HG02943 (cell line): ENCODE measurements around the gene PAPOLB.

Source experiments
- ATAC-seq: cut with Tn5 transposase; IDR thresholded peaks from one replicate; pipeline ENCODE4 v1.9.1; 2021; ENCODE audit warnings: mild to moderate bottlenecking, low read depth, moderate library complexity; ENCODE audit not compliant: unreplicated experiment

The PAPOLB gene

DNA sequence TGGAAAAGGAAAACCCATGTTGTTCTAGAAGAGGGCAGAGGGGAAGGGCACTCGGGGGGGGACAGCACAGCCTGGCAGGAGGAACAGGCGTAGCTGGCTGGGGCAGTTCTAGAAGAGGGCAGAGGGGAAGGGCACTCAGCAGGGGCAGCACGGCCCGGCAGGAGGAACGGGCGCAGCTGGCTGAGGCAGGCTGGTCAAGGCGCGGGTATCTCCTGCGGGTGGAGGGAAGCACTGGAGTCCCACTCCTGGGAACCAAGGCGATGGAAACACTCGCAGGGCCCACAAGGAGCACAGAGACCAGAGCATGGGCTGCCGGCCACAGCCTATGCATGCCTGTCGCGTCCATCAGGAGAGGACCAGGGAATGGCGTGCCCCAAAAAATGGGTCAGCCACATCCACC is 36.7 kb downstream of the PAPOLB start:
- no peak for ATAC-seq

DNA sequence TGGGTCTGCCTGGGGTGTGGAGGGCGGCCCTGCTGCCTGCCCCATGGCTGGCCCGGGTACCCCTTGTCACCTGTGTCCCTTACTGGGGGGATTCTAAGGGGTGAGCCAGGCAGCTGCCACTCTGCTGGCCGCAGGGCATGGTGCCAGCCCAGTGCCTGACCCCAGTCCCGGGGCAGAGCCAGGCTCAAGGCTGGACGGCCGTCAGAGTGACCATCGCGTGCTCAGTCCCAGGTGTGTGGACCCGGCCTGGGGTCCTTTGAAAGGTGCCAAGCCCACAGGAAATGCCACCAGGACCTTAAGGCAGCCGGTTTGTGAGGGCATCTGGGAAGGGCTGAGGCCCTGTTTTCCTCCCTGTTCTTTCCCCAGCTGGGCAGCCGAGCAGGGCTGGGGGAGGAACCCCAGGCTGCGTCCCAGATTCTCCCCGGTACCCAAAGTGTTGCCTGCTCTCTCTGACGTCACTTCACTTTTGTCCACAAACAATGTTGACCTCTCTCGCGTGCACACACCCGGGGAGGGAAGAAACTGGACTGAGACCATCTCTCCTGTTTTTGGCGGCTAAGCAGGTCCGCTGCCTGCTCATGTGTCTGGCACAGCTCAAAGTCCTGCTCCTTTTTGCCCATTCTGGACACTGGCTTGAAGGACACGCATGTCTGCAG is 37.6 kb downstream of the PAPOLB start:
- ATAC-seq, result no peak

DNA sequence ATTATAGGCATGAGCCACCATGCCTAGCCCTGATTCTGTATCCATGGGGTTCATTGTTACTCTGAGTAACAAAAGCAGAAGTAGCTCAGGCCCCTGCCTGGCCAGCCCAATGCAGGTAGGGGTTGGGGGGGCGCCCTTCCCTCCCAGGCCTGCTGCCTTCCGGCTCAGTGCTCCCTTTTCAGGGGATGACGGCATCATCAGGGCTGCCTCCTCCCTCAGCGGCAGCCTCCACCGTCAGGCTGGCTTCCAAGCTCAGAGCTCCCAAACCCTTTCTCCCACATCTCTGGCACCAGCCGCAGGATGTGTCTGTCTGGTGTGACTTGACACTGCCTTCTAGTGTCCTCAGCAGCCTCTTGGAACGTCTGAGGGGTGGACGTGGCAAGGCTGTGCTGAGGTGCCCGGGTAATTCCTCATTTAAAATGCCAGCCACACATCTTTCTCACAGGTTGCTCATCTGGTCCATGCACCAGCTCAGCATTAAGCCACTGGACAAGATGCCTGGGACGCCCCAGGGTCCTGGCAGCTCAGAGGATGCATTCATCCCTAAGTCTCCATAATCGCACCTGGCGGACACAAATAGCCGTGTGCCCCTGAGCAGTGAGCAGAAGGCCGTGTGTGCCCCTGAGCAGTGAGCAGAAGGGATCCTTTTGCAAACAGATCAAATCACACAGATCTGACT is 38.2 kb downstream of the PAPOLB start:
- ATAC-seq, result no peak

DNA sequence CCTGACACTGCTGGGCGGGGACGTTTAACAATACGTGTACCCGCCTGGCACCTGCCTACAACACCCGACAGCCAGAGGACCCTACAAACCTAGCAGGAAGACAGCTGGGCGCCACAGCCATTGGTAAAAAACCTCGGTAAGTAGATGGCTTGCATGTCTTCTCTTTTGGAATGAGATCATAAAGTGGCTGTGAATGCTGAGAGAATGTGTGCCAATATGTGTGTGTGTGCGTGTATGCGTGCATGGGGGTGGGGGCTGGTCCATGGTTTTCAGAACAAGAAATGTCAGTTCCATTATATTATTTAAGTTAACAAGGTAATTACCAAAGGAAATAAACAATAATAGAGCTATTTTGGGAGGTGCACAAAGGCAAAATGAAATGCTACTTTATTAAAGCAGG is 39.2 kb downstream of the PAPOLB start:
- no peak for ATAC-seq

DNA sequence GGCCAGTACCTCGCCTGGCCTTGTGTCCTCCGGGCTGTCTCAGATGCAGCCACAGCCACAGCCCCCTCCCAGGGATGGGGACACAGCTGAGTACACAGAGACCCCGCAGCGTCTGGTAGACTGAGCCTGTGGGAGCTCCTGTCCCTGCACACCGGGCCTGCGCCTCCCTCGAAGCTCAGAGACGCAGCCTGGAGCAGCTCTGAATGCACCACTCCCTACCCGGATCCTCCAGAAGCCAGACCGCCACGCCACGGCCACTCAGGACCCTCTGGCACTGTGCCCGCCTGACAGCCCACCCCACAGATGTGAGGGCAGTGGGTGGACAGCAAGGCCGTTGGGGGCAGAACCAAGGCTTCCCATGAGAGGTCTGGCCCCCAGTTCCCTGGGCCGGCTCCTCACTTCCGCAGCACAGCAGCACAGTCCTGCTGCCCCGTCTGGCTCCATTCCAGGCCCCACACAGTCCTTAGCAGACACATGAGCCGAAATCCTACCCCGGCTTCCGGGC is 40.8 kb downstream of the PAPOLB start:
- no peak for ATAC-seq

DNA sequence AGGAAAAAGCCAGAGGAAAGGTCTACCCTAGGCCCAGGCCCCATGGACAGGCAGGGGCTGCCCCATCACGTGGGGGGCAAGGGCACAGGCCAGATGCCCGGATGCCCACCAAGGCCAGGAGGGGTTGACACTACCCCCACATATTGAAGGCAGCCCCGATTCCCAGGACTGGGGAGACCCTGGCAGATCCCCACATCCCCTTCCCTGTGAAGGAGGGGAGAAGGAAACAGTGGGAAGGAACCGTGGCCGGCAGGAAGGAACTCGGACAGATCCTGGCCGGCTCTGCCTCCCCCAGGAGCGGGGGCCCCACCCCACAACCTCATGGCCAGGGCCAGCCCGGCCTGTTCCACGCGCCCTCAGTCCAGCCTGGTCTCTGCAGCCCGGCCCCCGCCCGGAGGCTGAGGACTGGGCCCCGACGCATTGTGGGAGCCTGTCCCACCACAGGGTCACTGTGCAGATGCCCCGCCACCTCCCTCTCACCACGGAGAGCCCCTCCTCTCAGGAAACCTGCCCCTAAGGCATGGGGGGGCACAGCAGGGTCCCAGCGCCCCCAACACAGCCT is 41.3 kb downstream of the PAPOLB start:
- no peak for ATAC-seq

DNA sequence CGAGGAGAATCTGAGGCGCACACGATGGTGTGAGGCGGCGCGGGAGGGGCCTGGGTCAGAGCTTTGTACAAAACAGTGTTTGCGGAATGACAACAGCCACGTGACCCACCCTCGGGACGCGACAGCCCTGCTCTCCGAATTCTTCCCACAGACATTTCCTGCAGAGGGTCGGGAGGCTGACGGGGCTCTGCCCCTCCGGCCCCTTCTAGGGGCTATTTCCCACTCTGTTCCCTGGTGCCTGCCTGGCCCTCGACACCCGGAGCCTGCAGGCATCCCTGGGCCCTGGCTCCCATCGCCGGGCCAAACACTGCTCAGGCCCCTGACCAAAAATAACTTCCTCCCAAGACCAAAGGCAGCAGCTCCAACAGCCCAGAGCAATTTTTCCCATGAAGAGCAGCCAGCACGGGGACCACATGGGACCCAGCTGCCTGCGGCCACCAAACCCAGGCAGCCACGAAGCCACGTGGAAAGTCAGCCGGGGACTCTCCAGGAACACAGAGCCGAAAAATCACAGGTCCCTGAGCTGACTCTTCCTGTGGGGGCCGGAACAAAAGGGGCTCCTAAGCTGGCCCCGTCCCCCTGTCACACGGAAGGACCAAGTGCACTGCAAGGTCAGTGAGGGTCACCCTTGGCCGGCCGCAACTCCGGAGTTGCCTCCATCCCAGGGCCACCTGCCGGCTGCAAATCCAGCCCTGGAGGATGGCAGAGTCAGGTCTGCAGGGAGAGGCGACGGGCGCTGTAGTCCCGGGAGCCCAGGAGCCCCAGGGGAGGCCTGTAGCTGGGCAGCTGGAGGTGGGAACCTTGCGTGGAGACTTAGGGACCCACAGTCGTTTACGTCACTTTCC is 42.0 kb downstream of the PAPOLB start:
- ATAC-seq, result no peak

DNA sequence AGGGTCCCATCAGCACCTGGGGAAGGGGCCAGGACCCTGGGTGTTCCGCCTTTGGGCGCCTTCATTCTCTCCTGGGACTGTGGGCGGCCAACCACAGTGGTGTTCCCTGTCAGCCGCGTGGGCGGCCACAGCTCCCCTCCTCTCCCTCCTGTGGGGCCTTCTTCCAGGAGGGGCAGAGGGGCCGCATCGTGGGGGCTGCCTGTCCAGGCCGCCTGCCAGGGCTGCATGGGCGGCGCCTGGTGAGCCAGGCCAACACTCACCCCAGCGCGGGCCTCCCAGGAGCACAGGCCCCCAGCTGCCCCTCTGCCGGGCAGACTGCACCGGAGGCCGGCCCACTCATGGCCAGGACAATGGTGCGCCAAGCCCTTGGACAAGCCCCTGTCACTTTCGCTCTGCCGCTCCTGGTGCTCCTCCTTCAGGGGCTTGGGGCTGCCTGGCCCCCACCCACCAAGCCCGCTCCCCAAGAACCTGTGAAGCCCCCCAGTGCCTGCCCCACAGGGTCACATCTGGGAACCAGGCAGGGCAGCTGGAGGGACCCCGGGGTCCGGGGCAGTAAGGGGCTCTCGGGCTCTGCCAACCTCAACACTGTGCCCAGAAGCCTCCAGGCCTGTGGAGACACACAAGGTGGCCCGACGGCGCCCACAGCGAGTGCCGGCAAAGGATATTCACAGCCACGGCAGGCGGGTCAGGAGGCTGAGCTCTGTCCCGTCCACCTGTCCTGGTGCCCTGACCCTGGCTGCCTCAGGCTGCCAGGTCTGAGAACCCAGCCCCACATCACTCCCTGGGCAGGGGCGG is 43.6 kb downstream of the PAPOLB start:
- no peak for ATAC-seq

DNA sequence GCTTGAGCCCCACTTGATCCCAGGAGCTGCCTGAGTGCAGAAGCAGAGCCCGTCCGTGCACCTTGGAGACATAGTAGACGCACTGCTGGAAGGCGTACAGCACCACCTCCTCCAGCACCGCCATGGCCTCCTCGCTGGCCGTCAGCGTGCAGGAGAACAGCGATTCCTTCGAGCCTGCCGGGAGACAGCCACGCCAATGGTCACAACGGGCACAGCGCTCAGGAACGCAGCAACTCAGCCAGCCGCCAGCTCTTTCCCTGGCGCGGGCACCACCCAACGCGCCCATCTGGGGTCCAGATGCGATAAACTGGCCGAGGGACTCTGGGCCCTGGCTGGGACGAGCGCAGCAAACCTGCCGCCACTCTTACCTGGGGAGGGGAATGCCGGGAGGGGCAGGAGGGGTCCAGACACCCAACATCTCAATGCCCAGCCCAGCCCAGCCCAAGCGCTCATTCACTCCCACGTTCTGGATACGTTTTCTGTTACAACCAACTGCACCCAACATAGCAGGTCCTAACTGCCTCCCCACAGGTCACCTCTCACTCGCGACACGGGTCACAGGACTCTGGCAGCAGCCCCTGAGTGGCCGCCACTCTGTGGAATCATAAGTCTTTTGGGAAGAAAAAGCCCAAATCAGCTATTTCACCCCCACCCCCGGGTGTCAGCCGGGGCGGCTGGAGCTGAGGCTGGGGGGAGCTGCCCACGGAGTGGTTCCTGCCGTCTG is 44.5 kb downstream of the PAPOLB start:
- ATAC-seq, result no peak

DNA sequence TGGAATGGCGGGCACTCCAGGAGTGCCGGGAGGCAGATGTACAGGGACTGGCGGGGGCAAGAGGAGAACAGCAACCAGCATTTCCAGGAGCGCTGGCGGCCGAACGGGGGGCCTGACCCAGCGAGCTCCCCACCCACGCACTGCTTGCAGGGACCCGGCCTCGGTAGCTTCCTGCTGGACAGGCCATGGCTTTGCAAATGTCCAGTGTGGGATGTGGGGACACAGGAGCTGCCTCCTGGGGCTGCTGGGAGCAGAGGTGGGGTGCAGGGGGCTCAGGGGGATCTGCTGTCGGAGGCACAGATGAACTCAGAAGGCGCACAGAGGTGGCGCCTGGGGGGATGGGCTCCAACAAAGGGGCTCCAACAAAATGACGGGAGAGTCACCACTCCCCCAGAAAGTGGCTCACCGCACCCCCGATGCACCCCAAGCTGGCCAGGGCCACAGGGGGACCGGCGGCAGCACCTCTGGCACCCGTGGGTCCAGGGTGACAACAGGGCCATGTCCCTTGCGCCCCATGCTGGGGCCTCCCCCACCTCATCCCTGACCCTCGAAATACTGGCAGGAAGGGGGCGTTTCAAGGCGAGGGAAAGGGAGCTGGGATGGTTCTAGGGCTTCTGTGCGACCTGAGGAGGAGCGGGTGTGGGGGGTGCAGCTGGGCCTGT is 45.3 kb downstream of the PAPOLB start:
- no peak for ATAC-seq

DNA sequence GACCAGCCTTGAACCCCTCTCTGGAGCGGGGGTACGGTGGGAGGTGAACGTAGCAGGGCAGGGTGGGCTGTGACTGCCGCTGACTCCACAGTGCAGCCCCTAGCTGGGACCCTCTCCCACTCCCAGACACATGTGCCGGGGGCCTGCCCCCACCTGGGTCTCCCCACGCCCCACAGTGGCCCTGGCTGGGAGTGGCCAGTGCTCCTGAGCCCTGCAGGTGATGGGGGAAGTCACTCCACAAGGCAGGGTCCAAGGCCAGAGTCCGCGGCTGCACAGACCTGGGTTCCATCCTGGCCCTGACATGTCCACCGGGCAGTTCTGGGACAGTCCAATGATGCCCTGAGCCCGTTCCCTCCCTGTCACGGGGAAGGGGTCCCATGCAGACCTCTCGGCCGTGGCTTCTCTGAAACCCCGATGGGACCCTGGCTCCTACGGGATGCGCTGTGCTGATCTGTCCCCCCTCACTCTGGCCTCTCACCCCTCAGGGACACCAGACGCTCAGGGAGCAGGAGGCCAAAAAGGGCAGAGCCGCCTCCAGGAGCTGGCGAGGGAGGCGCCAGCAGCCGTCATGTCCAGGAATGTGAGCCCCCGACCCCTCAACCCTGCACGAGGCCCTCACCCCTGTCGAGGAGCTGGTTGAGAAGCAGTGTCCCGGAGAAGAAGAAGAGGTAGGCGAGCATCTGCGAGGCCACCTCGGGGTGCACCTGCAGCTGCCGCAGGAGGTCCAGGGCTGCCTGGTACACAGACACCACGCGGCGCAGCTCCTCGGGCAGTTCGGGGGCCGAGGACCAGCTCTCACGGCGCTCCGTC is 46.0 kb downstream of the PAPOLB start:
- ATAC-seq, result no peak

DNA sequence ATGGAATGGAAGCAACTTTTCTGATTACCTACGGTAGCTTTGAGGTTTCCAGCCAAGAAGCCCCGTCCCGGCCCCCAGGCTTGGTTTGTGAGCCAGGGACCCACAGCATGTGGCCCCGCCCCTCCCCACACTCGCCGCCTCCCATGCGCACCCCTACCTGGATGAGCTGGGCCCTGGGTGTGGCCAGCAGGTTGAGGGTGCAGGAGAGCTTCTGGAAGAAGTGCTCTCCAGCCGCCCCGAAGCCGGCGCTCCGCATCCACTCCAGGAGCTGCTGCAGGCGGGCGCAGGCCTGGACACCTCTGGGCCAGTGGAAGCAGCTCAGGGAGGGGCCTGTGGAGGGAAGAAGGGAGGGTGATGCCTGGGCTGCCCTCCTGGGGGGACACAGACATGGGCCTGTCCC is 46.7 kb downstream of the PAPOLB start:
- no peak for ATAC-seq

DNA sequence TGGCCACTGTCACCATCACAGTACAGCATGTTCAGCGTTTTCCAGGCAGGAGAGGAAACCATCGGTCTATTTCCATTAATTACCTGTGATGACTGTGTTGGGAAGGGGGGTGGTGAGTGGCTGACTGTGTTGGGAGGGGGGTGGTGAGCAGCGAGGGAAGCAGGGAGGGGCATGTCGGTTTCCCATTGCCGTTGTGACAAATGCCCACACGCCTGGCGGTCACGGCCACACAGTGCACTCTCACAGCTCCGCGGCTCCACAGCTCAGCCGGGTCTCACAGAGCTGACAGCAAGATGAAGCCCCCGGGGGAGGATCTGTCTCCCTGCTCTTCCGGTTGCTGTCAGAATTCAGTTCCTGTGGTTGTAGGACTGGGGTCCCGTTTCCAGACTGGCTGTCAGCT is 47.4 kb downstream of the PAPOLB start:
- no peak for ATAC-seq

DNA sequence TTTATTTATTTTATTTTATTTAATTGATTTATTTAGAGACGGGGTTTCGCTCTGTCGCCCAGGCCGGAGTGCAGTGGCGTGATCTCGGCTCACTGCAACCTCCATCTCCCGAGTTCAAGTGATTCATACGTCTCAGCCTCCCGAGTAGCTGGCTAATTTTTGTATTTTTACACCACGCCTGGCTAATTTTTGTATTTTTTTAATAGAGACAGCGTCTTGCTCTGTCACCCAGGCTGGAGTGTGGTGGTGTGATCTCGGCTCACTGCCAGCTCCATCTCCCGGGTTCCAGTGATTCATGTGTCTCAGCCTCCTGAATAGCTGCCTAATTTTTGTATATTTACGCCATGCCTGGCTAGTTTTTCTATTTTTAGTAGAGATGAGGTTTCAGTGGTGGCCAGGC is 52.2 kb downstream of the PAPOLB start:
- no peak for ATAC-seq

DNA sequence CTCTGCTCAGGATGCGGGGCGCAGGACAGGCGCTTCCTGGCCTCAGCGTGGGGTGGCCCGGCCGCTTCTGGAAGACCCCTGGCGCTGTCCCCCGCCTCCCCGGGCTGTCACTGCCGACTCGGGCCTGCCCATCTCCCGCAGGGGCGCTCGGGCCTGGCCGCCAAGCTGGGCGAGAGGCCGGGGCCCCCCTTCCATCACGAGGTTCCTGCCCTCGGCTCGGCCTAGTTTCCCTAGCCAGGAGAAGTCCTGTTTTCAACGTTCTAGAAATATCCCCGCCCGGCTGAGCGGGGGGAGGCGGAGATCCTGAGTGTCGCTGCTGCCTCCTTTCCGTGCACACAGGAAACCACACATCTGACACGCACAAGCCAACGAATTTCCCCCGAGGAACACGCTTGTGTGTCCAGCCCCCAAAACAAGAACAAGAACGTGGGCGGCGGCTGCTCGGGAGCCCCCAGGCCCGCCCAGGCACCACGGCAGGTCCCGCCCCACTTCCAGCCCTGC is 52.7 kb downstream of the PAPOLB start:
- ATAC-seq, result no peak

DNA sequence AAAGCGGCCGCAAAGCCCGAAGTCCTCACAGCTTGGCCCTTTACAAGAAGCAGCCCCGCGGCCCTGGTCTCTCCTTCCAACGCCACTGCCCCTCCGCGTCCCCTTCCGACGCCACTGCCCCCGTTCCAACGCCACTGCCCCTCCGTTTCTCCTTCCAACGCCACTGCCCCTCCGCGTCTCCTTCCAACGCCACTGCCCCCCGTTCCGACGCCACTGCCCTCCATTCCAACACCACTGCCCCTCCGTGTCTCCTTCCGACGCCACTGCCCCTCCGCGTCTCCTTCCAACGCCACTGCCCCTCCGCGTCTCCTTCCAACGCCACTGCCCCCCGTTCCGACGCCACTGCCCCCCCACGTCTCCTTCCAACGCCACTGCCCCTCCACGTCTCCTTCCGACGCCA is 53.3 kb downstream of the PAPOLB start:
- ATAC-seq, result no peak

DNA sequence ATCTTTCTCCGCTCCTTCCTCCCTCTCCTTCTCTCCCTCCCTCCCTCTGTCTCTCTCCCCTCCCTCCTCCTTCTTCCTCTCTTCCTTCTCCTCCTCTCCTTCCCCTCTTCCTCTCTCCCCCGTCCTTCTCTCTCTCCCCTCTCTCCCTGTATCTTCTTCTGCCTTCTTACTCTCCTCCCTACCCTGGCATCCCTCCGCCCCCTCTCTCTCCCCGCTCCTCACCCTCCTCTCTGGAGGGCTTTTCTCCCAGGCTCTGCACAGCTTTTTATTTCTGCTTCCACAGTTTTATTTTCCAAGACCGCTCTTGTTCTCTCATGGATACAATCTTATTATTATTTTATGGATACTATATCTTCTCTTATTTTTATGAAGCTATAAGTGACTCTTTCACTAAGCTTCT is 53.8 kb downstream of the PAPOLB start:
- ATAC-seq, result no peak
